ENCODE data around the gene FOXP1.

DNA sequence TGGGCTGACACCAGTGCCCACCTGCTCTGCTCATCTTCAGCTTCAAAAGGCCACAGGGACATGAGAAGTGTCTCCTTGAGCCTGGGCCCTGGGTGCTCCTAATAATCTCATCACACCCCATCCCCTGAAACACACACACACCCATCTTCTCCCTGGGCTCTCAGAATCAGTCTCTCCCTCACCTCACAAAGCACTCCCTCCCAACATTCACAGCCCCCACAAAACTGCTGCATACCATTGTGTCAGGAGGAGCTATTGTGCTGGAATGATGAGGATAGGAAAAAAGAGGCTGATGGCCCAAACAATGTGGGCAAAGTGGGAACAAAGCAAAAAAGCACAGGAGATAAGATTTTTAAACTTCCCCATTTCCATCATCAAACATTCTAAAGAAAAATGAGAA is 16.8 kb downstream of the FOXP1 start:
- TF ChIP-seq POLR2A (IDR thresholded peaks at IDR 0.05; ENCODE audit: control extremely low read depth in 1 of 2, low read depth in 2 of 2, low read length in 2 of 2): no peak
- TF ChIP-seq RFX5 (IDR thresholded peaks at IDR 0.05; ENCODE audit: borderline replicate concordance, low read depth, low read length): no peak
- TF ChIP-seq JUND (IDR thresholded peaks at IDR 0.05; ENCODE audit: low read length): no peak

All from H1 (cell line).